Measurements from ENCODE around the gene DISP2. TPM values are rescaled to one million over a fixed set of nuclear protein-coding genes. Genes with fewer than 3 reads are reported as not detected.

DISP2 gene
- total and polyA plus RNA-seq, 8 donors, result 0.14 to 4.1 (median 1.4) TPM

- Histone ChIP-seq H3K27me3 (no peaks in the 10 kb centered on the region), H3K36me3 (peaks cover 0 to 15% (median 4%) of the 10 kb centered on the region in 3 donors), H3K27ac (no peak overlapping the region), H3K4me3 (no peak overlapping the region), H3K4me1 (no peaks in the 10 kb centered on the region), H3K9me3 (no peaks in the 10 kb centered on the region)
- no peak for DNase-seq
- no peak for FAIRE-seq
- WGBS, 2 donors, result 91 to 95% methylated on average over 13 of the region's 13 CpGs
- peak in 2 of 4 donors; percentile 77 for ATAC-seq
- no peak for TF ChIP-seq CTCF (IDR thresholded peaks at IDR 0.05)
- intact Hi-C loops (cut with DNase I), result no loop called here
Measured at GRCh38 chr15:40388941-40389823, 31.2 kb downstream of the DISP2 start.

- no peaks in the 10 kb centered on the region for H3K4me1 ChIP-seq
- DNase-seq, result no peak
- H3K4me3 ChIP-seq, result no peak overlapping the region
- intact Hi-C loops (cut with DNase I), result no loop called here
- no peaks in the 10 kb centered on the region for H3K9me3 ChIP-seq
- WGBS, 2 donors, result 90 to 92% methylated on average over 2 of the region's 2 CpGs
- H3K27me3 ChIP-seq, result no peaks in the 10 kb centered on the region
- peaks cover 0 to 15% (median 4%) of the 10 kb centered on the region in 3 donors for H3K36me3 ChIP-seq
- H3K27ac ChIP-seq, result no peak overlapping the region
- TF ChIP-seq CTCF (IDR thresholded peaks at IDR 0.05), result no peak
- no peak for FAIRE-seq
- ATAC-seq, result no peak
Measured at GRCh38 chr15:40389824-40390595, 32.0 kb downstream of the DISP2 start.

- Histone ChIP-seq H3K27ac (no peak overlapping the region), H3K9me3 (no peaks in the 10 kb centered on the region), H3K4me1 (no peaks in the 10 kb centered on the region), H3K36me3 (peaks cover 0 to 8% (median 4%) of the 10 kb centered on the region in 3 donors), H3K4me3 (no peak overlapping the region), H3K27me3 (no peaks in the 10 kb centered on the region)
- intact Hi-C loops (cut with DNase I), result no loop called here
- ATAC-seq (no peak), FAIRE-seq (no peak), DNase-seq (no peak)
- no peak for TF ChIP-seq CTCF (IDR thresholded peaks at IDR 0.05)
- 89 to 90% methylated on average over 4 of the region's 4 CpGs for WGBS, 2 donors
Measured at GRCh38 chr15:40392986-40393948, 35.2 kb downstream of the DISP2 start.

GRCh38 chr15:40397688-40398412, 39.8 kb downstream of the DISP2 start:
- WGBS, 2 donors, result 89 to 92% methylated on average over 8 of the region's 8 CpGs
- no peak for FAIRE-seq
- DNase-seq, result no peak

More at GRCh38 chr15:40397688-40398412, 39.8 kb downstream of the DISP2 start:
- H3K4me1 ChIP-seq, result no peaks in the 10 kb centered on the region
- no peaks in the 10 kb centered on the region for H3K27me3 ChIP-seq
- no peak for ATAC-seq
- H3K36me3 ChIP-seq, result peaks cover 0 to 4% (median 0%) of the 10 kb centered on the region in 3 donors
- no peaks in the 10 kb centered on the region for H3K9me3 ChIP-seq
- TF ChIP-seq CTCF (IDR thresholded peaks at IDR 0.05), result no peak
- H3K4me3 ChIP-seq, result no peak overlapping the region
- intact Hi-C loops (cut with DNase I), result no loop called here
- H3K27ac ChIP-seq, result no peak overlapping the region

Measured in pancreas (tissue), 10 donors.